GM12878 (cell line): ENCODE data around the gene GNA15. TPM values are rescaled to one million over a fixed set of nuclear protein-coding genes. Genes with fewer than 3 reads are reported as not detected.

ENCODE experiments used
- ATF7 ChIP-seq: fragments of 450-650 bp; IDR thresholded peaks from 2 replicates; pipeline ENCODE4 v1.6.1; 2016; ENCODE audit warnings: low read depth, mild to moderate bottlenecking
- BHLHE40 ChIP-seq, 2 experiments: fragments of 450-650 bp in 1 of 2; IDR thresholded peaks; 2 replicates each; pipeline ENCODE4 v1.6.1; 2011 to 2017; ENCODE audit warnings: low read depth in 2 of 2, borderline replicate concordance in 1 of 2, improper control_type of control experiment in 1 of 2, low read length in 1 of 2, mild to moderate bottlenecking in 1 of 2
- CBX3 ChIP-seq: fragments of 200-600 bp; sonication (generic); IDR thresholded peaks from 2 replicates; pipeline ENCODE4 v1.6.1; 2016; ENCODE audit warnings: low read depth, borderline replicate concordance
- EZH2 ChIP-seq: IDR thresholded peaks from 2 replicates; pipeline ENCODE4 v1.6.1; 2012; ENCODE audit warnings: low read depth, mild to moderate bottlenecking, control low read depth, inconsistent platforms, low read length, borderline replicate concordance; ENCODE audit not compliant: control insufficient read depth
- HDAC2 ChIP-seq: fragments of 200-600 bp; sonication (generic); IDR thresholded peaks from 2 replicates; pipeline ENCODE4 v1.6.1; 2017
- HDGF ChIP-seq: fragments of 450-650 bp; IDR thresholded peaks from 2 replicates; pipeline ENCODE4 v1.6.1; 2016; ENCODE audit warnings: antibody characterized with exemption
- JUNB ChIP-seq: IDR thresholded peaks from 2 replicates; pipeline ENCODE4 v1.6.1; 2016; ENCODE audit warnings: antibody characterized with exemption, mild to moderate bottlenecking
- KAT2A ChIP-seq: conservative IDR thresholded peaks from 2 replicates; pipeline ENCODE4 v1.6.1; 2011; ENCODE audit warnings: low read depth, low read length; ENCODE audit not compliant: control insufficient read depth
- KLF5 ChIP-seq: fragments of 450-650 bp; IDR thresholded peaks from 2 replicates; pipeline ENCODE4 v1.6.1; 2014; ENCODE audit warnings: mild to moderate bottlenecking; ENCODE audit not compliant: partially characterized antibody
- MEF2A ChIP-seq: IDR thresholded peaks from 2 replicates; pipeline ENCODE4 v1.6.1; 2011; ENCODE audit warnings: low read depth, mild to moderate bottlenecking, low read length, moderate library complexity; ENCODE audit not compliant: insufficient read depth
- MTA2 ChIP-seq: fragments of 450-650 bp; IDR thresholded peaks from 2 replicates; pipeline ENCODE4 v1.6.1; 2016; ENCODE audit warnings: low read depth, mild to moderate bottlenecking, moderate library complexity
- MYB ChIP-seq: fragments of 150-350 bp; IDR thresholded peaks from 2 replicates; pipeline ENCODE4 v1.6.1; 2014; ENCODE audit warnings: mild to moderate bottlenecking, low read depth, low read length, borderline replicate concordance
- NRF1 ChIP-seq: conservative IDR thresholded peaks from 2 replicates; pipeline ENCODE4 v1.6.1; 2011; ENCODE audit warnings: mild to moderate bottlenecking, low read depth, low read length, improper control_type of control experiment
- PAX5 ChIP-seq: IDR thresholded peaks from 2 replicates; pipeline ENCODE4 v1.6.1; 2011; ENCODE audit warnings: low read depth, low read length, borderline replicate concordance
- POU2F2 ChIP-seq: IDR thresholded peaks from 3 replicates; pipeline ENCODE4 v1.6.1; 2011; ENCODE audit warnings: low read depth, mild to moderate bottlenecking, low read length, borderline replicate concordance
- RBBP5 ChIP-seq: fragments of 200-600 bp; sonication (generic); conservative IDR thresholded peaks from 2 replicates; pipeline ENCODE4 v1.6.1; 2016
- SIN3A ChIP-seq: IDR thresholded peaks from 2 replicates; pipeline ENCODE4 v1.6.1; 2012; ENCODE audit warnings: low read depth, low read length, improper control_type of control experiment
- SMC3 ChIP-seq: IDR thresholded peaks from 2 replicates; pipeline ENCODE4 v1.6.1; 2011; ENCODE audit warnings: low read length, improper control_type of control experiment, borderline replicate concordance
- SP1 ChIP-seq: IDR thresholded peaks from one replicate; pipeline ENCODE4 v1.6.1; 2011; ENCODE audit warnings: low read depth, low read length
- SUZ12 ChIP-seq: fragments of 200-600 bp; sonication (generic); IDR thresholded peaks from one replicate; pipeline ENCODE4 v1.6.1; 2018; ENCODE audit warnings: antibody characterized with exemption, mild to moderate bottlenecking; ENCODE audit not compliant: unreplicated experiment
- TARDBP ChIP-seq: IDR thresholded peaks from 2 replicates; pipeline ENCODE4 v1.6.1; 2016; ENCODE audit warnings: borderline replicate concordance
- TBL1XR1 ChIP-seq: IDR thresholded peaks from 2 replicates; pipeline ENCODE4 v1.6.1; 2012; ENCODE audit warnings: low read depth, low read length, improper control_type of control experiment
- TCF12 ChIP-seq: IDR thresholded peaks from 2 replicates; pipeline ENCODE4 v1.6.1; 2011; ENCODE audit warnings: low read depth, mild to moderate bottlenecking, low read length
- ZNF24 ChIP-seq: fragments of 450-650 bp; IDR thresholded peaks from 2 replicates; pipeline ENCODE4 v1.6.1; 2017; ENCODE audit warnings: antibody characterized with exemption, mild to moderate bottlenecking
- ZZZ3 ChIP-seq: IDR thresholded peaks from 2 replicates; pipeline ENCODE4 v1.6.1; 2011; ENCODE audit warnings: low read depth; ENCODE audit not compliant: control insufficient read depth, insufficient read length
- polyA plus RNA-seq, 11 experiments: library from polyadenylated mRNA; depleted of rRNA in 4 of 11; unstranded in 6 of 11; stranded (reverse) in 5 of 11; fragments of >200 nt; fragmentation: Nextera tagmentation in 4 of 11; fragmentation: Illumina TruSeq in 1 of 11; extraction: Ambion mirVana in 4 of 11; extraction: Trizol in 1 of 11; gene quantifications; 1 replicate in 1 of 11; 2 replicates in 10 of 11; pipeline versions ENCODE4 v1.2.1 to v1.2.3, GENCODE V29; 2011 to 2016; ENCODE audit warnings: inconsistent platforms in 2 of 11, missing spikeins in 2 of 11, low read depth in 1 of 11
- total RNA-seq, 4 experiments: library from RNA; depleted of rRNA in 3 of 4; stranded (reverse); fragments of >200 nt in 3 of 4; fragmentation: Illumina TruSeq in 1 of 4; extraction: Trizol in 1 of 4; gene quantifications; 2 replicates each; pipeline versions ENCODE4 v1.2.1 to v1.2.3, GENCODE V29; 2013 to 2021
- TF ChIP-seq, protein P1 (sequence below): fragments of 450-650 bp; IDR thresholded peaks from 2 replicates; pipeline ENCODE4 v1.6.1; 2017; ENCODE audit warnings: low read depth, mild to moderate bottlenecking, moderate library complexity
- TF ChIP-seq, protein P2 (sequence below): IDR thresholded peaks from 2 replicates; pipeline ENCODE4 v1.6.1; 2012; ENCODE audit warnings: mild to moderate bottlenecking, low read depth, low read length

Gene GNA15
- total and polyA plus RNA-seq, 10 of the 15 experiments (the other 5 are each of a cell fraction or from before 2014, with no cell fraction given) = 0.42 to 18.0 (median 9.4) TPM

DNA sequence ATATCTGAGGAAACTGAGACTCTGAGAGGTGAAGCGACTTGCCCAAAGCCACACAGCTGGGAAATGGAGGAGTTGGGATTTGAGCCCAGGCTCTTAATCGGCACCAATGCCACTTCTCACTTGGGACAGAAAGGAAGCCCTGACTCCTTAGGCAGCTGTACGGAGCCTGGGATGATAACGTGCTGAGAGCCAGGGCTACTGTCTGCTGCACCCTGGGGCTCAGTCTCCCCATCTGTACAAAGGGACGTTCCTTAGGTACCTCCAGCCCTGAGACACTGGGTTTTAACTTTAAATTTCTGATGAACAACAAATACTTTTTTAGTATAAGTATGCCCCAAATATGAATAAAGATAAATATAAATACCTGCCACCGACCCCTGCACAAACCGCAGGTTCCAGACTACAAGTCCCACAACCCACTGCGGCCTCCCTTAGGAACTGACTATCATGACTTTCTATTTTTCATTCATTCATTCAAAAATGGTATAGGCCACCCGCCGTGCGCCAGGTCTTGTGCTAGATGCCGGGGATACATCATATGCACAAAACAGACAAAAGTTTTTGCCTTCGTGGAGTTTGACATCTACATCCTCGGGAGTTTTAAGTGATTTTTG is 49.1 kb downstream of the GNA15 start (continued):
- TF ChIP-seq MEF2A (no peak), SP1 (peak; percentile 4), TCF12 (no peak), TARDBP (no peak), SUZ12 (no peak), MYB (no peak), SIN3A (peak; percentile 95), NRF1 (no peak), ZNF24 (peak; percentile 97), MTA2 (no peak), KLF5 (no peak), ATF7 (peak; percentile 62), HDGF (no peak), CBX3 (no peak), RBBP5 (no peak), SMC3 (no peak), HDAC2 (no peak), POU2F2 (no peak), PAX5 (no peak), ZZZ3 (no peak), TBL1XR1 (no peak), KAT2A (no peak), EZH2 (no peak), JUNB (no peak), BHLHE40 (IDR thresholded peaks at IDR 0.05; ENCODE audit: borderline replicate concordance in 1 of 2, low read depth in 2 of 2, low read length in 1 of 2) (0 out of 4 replicates have a peak, but pooled peaks of 1 of the 2 experiments have one; percentile 28)
- TF ChIP-seq, protein P1, sequence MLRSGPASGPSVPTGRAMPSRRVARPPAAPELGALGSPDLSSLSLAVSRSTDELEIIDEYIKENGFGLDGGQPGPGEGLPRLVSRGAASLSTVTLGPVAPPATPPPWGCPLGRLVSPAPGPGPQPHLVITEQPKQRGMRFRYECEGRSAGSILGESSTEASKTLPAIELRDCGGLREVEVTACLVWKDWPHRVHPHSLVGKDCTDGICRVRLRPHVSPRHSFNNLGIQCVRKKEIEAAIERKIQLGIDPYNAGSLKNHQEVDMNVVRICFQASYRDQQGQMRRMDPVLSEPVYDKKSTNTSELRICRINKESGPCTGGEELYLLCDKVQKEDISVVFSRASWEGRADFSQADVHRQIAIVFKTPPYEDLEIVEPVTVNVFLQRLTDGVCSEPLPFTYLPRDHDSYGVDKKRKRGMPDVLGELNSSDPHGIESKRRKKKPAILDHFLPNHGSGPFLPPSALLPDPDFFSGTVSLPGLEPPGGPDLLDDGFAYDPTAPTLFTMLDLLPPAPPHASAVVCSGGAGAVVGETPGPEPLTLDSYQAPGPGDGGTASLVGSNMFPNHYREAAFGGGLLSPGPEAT = no peak
- TF ChIP-seq, protein P2, sequence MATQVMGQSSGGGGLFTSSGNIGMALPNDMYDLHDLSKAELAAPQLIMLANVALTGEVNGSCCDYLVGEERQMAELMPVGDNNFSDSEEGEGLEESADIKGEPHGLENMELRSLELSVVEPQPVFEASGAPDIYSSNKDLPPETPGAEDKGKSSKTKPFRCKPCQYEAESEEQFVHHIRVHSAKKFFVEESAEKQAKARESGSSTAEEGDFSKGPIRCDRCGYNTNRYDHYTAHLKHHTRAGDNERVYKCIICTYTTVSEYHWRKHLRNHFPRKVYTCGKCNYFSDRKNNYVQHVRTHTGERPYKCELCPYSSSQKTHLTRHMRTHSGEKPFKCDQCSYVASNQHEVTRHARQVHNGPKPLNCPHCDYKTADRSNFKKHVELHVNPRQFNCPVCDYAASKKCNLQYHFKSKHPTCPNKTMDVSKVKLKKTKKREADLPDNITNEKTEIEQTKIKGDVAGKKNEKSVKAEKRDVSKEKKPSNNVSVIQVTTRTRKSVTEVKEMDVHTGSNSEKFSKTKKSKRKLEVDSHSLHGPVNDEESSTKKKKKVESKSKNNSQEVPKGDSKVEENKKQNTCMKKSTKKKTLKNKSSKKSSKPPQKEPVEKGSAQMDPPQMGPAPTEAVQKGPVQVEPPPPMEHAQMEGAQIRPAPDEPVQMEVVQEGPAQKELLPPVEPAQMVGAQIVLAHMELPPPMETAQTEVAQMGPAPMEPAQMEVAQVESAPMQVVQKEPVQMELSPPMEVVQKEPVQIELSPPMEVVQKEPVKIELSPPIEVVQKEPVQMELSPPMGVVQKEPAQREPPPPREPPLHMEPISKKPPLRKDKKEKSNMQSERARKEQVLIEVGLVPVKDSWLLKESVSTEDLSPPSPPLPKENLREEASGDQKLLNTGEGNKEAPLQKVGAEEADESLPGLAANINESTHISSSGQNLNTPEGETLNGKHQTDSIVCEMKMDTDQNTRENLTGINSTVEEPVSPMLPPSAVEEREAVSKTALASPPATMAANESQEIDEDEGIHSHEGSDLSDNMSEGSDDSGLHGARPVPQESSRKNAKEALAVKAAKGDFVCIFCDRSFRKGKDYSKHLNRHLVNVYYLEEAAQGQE = no peak
